GM19395 (cell line): Measurements from ENCODE around the gene NRXN3.

Experiments used
- ATAC-seq: cut with Tn5 transposase; IDR thresholded peaks from one replicate; pipeline ENCODE4 v1.9.1; 2021; ENCODE audit warnings: mild to moderate bottlenecking, moderate library complexity; ENCODE audit not compliant: unreplicated experiment

Gene NRXN3

DNA sequence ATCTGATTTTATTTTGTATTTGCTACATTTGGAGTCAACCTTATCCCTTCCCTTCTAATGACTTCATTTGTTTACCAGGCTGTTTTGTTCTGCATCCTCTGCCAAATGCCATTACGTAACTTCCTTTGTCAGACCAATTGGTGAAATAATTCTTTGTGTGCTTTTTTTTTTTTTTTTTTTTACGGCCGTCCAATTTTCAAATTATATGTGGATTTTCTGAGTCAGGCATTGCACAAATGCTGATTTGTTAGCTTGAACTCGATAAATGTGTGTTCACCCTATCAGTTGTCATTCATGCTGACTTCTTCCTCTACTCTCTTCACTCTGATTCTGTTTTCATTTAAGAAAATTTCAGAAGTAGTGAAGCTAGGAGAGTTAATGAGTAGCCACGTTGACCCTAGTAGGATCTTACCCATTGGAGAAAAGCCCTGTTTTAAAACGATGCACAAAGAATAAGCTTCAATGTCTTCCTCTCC is 1654.9 kb downstream of the NRXN3 start:
- ATAC-seq: no peak

DNA sequence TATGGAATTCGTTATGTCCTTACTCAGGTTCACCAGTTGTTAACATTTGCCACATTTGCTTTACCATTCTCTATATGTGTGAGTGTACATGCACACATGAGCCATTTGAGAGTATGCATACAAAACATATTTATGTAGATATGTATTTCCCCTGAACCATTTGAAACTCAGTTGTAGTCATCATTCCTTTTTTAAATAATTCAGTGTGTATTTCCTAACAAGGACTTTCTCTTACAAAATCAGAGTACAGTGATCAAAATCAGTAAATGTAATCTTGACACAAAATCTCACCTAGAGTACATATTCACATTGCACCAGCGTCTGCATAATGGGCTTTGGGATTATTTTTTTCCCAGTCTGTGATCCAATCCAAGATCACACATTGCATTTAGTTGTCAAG is 1656.2 kb downstream of the NRXN3 start:
- no peak for ATAC-seq

GRCh38 chr14:79829405-79830166 is 1659.4 kb downstream of the NRXN3 start:
- ATAC-seq: no peak

DNA sequence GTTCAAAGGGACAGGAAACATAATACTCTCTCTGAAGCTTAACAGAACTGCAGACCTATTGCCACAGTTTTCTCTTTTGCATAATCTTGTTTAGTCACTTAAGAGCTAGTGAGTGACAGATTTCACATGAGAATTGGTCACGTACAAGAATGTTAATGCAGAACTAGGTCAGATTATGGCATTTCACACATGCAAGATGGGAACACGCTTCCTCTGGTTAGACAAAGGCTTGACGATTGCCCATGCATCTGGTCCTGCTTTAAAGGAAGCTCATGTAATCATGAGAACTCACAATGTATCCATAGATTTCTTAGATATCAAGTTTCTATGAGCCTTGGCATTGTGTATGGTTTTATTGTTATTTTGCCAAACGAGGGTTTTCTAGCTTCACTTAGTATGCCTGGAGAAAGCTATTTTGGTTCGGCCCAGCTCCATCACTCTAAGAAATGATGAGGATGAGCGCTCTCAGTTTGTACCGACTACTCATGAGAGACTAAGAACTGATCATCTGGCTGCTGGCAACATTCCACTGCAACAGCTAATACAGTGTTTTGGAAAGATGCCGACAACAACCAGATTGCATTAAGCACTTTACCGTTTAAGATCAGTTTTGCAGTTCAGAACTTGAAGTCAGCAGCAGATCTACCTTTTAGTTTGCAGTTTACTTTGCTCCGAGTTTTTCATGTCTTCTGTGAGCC is 1661.2 kb downstream of the NRXN3 start:
- ATAC-seq: no peak

DNA sequence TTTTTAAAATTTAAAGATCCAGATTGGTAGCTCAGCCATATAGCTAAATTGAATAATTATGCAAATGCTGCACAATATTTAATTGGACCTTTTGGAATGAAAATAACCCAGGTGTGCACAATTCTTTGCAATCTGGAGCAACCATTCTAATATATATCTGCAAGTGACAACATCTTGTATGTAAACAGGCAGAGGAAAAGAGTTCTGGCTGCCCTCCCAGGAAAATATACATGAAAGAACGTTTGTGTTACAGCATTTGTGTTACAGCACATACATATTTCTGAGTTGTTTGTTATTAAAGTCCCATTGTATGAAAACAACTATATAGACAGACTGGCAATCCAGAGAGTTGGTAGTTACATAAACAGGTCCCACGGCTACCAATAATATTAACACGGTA is 1663.6 kb downstream of the NRXN3 start:
- no peak for ATAC-seq

DNA sequence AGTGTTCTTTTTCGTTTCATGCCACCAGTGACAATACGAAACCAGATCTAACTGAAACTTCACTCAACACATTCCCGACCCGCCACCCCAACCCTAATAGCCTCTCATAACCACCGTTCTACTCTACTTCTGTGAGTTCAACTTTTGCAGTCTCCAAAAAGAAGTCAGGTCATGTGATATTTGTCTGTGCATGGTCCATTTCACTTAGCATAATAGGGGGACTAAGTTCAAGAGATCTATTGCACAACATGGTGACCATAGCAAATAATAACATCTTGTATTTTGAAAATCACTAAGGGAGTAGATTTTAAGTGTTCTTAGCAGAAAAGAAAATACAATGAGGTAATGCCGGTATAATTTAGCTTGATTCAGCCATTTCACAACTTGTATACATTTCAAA is 1664.7 kb downstream of the NRXN3 start:
- ATAC-seq: no peak

DNA sequence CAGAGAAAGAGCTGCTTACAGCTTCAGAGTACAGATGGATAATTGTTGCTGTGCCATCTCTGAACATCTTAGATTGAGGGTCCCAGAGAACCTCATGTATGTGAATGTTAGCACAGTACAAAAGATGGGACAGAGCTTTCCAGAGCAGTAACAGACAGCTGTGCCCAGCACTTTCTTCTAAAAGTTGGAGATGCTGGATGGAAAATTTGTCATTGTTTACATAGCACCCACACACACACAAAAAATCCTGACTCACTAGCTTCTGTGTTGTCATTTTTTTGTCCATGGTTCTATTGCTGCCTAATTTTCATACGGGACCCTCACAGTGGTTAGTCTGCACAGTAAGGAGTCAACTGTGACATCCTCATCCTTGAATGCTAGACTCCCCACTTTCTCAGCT is 1666.4 kb downstream of the NRXN3 start:
- ATAC-seq: no peak

GRCh38 chr14:79837699-79838098 is 1667.5 kb downstream of the NRXN3 start:
- no peak for ATAC-seq

DNA sequence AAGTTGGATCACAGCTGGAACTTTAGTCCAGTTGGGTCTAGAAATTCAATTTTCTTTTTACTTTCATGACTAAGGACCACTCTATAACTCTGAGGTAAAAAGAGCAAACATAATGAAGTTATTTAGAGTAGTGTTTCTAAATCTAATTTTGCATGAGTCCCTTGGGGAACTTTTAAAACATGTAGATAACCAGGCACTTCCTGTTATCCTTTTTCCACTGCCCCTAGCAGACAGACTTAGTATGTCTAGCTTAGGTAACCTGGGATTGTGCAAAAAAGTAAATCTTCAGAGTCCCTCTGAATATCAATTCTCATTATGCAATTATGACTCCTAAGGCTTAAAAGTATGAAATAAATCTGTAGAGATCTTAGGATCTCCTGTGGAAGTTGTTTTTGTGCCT is 1669.9 kb downstream of the NRXN3 start:
- no peak for ATAC-seq

DNA sequence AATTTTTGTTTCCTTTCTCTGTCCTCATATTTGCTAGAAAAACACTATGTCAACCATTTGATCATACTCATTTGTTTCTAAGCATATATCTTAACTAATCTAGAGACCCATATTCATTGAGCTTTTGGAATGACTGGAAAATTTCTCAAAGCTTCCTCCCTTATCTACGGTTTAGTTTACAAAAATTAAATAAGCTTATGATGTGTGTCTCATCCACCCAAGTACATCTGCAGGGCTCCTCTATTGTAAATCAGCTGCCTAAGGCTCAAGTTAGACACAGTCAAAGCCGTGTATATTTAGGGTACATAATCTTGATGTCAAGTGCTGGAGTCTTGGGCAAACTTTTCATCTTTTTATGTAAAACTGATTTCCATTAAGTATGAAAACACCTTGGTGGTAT is 1670.7 kb downstream of the NRXN3 start:
- no peak for ATAC-seq

DNA sequence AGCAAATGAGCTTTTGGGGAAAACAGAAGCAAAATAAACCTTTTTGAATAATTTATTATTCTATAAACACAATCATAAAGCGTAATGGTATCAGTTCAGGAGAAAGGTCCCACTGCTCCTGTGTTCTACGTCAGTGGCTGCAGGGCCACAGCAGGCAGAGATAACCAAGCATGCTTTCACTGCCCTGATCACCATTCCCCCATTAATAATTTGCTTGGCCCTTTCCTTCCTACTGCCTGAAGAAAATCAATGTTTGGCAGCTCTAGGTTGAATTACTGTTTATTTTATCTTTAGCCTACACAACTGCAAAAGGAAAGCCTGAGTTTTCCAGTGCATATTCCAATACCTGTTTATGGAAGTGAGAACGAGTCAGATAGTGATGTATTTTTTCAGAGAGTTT is 1671.3 kb downstream of the NRXN3 start:
- no peak for ATAC-seq

- no peak for ATAC-seq
Observed at GRCh38 chr14:79842270-79842669, 1672.1 kb downstream of the NRXN3 start.

DNA sequence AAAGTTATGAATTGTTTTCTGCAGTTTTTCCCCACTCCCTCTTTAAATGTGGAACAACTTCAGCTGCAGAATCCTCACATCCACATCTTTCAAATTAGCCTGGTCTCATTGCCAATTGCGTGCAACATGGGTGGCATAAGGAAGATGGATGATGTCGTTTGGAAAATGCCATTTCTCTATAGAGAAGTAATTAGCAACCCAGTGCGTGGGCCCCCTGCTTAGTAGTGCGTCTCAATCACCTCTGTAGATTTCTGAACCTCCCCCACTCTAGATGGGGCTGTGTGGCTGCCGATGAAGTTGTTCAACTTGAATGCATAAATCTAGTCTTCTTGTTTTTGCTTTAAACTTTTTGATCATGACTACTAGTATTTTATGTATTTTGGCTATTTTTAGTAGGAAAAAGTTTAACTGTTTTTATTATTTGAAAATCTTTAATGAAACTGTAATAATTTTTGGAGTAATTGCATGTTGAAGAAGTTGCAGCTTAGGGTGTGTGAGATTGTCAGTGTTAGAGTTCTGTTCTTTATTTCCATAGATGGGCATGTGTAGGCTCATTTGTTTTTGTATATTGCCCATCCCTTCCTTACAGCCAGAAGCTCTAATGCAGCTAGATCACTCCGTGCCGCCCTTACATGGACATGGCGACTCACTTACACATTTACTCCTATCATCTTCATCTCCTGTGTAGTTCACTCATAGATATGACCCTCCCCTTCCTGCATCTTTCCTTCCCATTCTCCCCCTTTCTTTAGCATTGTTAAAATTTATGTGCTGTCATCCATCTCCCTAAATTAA is 1683.0 kb downstream of the NRXN3 start:
- no peak for ATAC-seq

GRCh38 chr14:79855789-79856188 is 1685.6 kb downstream of the NRXN3 start:
- no peak for ATAC-seq

GRCh38 chr14:79856381-79856780 is 1686.2 kb downstream of the NRXN3 start:
- no peak for ATAC-seq

DNA sequence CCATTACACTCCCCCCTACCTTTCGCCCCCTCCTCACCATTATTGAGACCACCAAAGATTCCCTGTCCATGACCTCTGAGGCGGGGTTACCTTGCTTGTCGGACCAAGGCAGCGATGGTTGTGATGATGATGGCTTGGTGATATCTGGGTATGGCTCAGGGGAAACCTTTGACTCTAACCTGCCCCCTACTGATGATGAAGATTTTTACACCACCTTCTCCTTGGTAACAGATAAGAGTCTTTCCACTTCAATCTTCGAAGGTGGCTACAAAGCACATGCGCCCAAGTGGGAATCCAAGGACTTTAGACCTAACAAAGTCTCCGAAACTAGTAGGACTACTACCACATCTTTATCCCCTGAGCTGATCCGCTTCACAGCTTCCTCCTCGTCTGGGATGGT is 1690.9 kb downstream of the NRXN3 start:
- ATAC-seq: no peak

- ATAC-seq: no peak
Observed at GRCh38 chr14:79862045-79862444, 1691.9 kb downstream of the NRXN3 start.

DNA sequence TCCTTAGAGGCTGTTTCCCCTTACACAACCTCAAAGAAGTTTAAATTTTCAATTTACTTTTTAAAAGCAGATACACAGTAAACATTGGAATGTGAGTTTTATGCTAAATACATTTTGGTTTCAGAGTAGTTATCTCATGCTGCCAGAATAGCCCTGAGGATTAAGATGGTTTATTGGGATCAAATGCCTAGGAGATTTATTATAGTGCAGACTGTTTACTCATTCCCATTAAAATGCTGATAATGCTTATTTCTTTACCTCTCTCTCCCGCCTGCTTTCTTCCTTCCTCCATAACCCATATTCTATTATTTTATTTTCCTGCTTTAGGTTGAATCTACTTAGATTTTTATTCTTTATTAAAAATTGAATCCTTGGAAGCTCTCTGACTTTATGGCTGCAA is 1701.0 kb downstream of the NRXN3 start:
- no peak for ATAC-seq

DNA sequence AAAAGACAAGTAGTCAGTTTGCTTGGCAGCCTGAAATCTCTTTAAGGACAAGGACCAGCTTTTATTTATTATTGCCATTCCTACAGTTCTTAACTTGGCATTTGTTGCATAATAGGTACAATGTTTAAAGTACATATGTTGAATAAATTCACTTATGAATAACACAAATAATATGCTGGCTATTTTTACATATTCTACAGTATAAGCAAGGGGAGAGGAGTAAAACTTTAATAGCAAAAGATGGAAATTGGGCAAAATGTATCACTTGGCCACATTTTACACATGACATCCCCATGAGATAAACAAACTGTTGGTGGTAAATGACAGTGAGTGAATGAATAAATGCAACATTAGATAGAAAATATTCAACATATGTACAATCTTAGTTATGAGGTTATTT is 1708.1 kb downstream of the NRXN3 start:
- ATAC-seq: no peak

DNA sequence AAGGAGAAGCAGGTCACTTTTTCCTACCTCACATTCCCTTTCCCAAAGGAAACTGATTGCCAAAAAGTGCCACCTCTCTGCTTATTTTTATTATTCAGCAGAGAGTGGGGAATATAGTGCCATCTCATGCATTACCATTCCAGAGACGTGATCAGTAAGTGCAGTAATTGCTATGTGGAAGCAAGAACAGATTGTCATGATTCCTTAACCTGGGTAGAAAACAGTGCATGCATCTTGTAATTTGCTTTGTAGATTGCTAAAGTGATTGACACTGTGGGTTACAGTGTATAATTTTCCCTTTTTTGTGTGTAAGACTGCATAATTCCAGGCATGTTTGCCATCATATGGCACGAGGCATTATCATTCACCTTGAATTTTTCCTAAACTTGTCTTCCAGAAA is 1708.6 kb downstream of the NRXN3 start:
- ATAC-seq: no peak

GRCh38 chr14:79881299-79881698 is 1711.1 kb downstream of the NRXN3 start:
- ATAC-seq: no peak

DNA sequence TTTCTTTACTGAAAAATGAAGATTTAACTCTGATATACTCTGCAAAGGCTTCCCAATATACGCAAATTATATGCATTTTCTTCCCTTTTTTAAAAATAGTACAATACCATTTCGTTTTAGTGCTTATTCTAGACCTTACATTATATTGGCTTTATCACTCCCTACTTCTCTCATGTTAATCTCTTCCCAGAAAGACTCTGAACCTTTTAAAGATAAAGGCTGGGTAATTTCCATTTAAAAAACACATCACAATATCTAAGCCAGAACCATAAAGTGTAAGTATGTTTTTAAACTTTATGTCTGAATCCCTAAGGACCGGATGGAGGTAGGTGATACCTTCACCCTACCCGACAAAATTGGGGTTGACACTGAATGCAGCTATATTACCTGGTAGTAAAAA is 1720.4 kb downstream of the NRXN3 start:
- ATAC-seq: no peak
